ENCODE data around the gene OR4F6.

OR4F6 gene

GRCh38 chr15:101804941-101805340 lies 1.6 kb downstream of the OR4F6 start:
- ATAC-seq (no peak), DNase-seq (no peak)

GRCh38 chr15:101805605-101806345 lies 2.5 kb downstream of the OR4F6 start:
- ATAC-seq (no peak), DNase-seq (no peak)

GRCh38 chr15:101807345-101807945 lies 4.1 kb downstream of the OR4F6 start:
- ATAC-seq (no peak), DNase-seq (no peak)

GRCh38 chr15:101808201-101808600 lies 4.9 kb downstream of the OR4F6 start:
- DNase-seq, result no peak
- peak; percentile 36 for ATAC-seq

- DNase-seq (no peak), ATAC-seq (no peak)
Measured at GRCh38 chr15:101810456-101810855, 7.1 kb downstream of the OR4F6 start.

- no peak for DNase-seq
Measured at GRCh38 chr15:101810876-101811275, 7.6 kb downstream of the OR4F6 start.

GRCh38 chr15:101811902-101812301 lies 8.6 kb downstream of the OR4F6 start, which contains the start of gene OR4F15:
OR4F15 (plus strand) TSS chr15:101812202; CDS start chr15:101818187, 5,985 bp downstream.
- no peak for ATAC-seq

More at GRCh38 chr15:101810876-101811275, 7.6 kb downstream of the OR4F6 start:
- ATAC-seq, result no peak

GRCh38 chr15:101813803-101814534 lies 10.7 kb downstream of the OR4F6 start:
- ATAC-seq (no peak), DNase-seq (no peak)

More at GRCh38 chr15:101811902-101812301, 8.6 kb downstream of the OR4F6 start, which contains the start of gene OR4F15:
- no peak for DNase-seq

GRCh38 chr15:101820781-101821180 lies 17.5 kb downstream of the OR4F6 start:
- ATAC-seq, result no peak
- no peak for DNase-seq

GRCh38 chr15:101827257-101827656 lies 23.9 kb downstream of the OR4F6 start:
- ATAC-seq (no peak), DNase-seq (no peak)

GRCh38 chr15:101828774-101829173 lies 25.5 kb downstream of the OR4F6 start:
- no peak for ATAC-seq
- no peak for DNase-seq

- DNase-seq, result no peak
- no peak for ATAC-seq
Measured at GRCh38 chr15:101841656-101842055, 38.3 kb downstream of the OR4F6 start.

GRCh38 chr15:101844916-101845315 lies 41.6 kb downstream of the OR4F6 start:
- no peak for ATAC-seq

GRCh38 chr15:101852356-101852755 lies 49.0 kb downstream of the OR4F6 start:
- DNase-seq (no peak), ATAC-seq (no peak)

More at GRCh38 chr15:101844916-101845315, 41.6 kb downstream of the OR4F6 start:
- no peak for DNase-seq

Measured in stimulated activated naive CD8-positive, alpha-beta T cell treated with anti-CD3 and anti-CD28 coated beads, Interleukin-15, Interleukin-2, amounts not matched to agents 100 U/mL and 50 U/mL, for 24 hours (primary cell).